HG02938 (cell line): ENCODE measurements around the gene ADAMTSL1.

Experiments used
- ATAC-seq: cut with Tn5 transposase; IDR thresholded peaks from one replicate; pipeline ENCODE4 v1.9.1; 2021; ENCODE audit warnings: mild to moderate bottlenecking, moderate library complexity; ENCODE audit not compliant: unreplicated experiment

Gene ADAMTSL1

DNA sequence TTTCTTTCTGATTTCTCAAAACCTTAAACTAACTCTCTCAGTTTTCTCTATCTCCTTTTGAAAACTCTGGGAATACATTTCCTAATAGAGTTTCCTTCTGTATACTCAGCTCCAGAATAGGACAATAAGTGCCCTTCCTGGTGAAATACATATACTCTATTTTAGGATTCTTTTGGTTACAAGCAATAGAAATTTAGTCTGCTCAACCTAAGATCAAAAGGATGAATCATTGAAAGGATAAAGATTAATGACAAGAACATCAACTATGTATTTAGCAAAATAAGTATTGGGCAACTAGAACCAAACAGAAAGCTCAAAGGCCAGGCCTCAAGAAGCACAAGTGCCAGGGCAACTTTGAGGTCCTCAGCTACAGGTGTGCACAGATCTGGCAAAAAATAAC lies 127.1 kb downstream of the ADAMTSL1 start:
- no peak for ATAC-seq

DNA sequence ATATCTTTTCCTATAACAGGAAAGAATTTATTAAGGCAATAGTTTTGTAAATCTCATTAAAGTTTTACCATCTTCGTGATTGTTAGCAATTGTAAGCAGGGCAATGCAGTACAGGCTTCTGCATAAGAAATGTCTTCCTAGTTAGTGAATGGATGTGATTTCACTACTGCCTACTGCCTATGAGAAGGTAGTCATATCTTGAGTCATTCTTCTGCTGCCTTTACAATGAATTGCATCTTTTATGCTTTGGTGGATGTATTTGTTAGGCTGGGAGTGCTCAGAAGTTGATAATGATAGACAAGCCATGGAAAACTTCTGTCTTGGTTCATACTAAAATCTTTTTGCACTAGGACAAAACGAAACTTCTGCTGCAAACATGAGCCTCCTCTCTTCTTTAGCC lies 128.0 kb downstream of the ADAMTSL1 start:
- no peak for ATAC-seq

DNA sequence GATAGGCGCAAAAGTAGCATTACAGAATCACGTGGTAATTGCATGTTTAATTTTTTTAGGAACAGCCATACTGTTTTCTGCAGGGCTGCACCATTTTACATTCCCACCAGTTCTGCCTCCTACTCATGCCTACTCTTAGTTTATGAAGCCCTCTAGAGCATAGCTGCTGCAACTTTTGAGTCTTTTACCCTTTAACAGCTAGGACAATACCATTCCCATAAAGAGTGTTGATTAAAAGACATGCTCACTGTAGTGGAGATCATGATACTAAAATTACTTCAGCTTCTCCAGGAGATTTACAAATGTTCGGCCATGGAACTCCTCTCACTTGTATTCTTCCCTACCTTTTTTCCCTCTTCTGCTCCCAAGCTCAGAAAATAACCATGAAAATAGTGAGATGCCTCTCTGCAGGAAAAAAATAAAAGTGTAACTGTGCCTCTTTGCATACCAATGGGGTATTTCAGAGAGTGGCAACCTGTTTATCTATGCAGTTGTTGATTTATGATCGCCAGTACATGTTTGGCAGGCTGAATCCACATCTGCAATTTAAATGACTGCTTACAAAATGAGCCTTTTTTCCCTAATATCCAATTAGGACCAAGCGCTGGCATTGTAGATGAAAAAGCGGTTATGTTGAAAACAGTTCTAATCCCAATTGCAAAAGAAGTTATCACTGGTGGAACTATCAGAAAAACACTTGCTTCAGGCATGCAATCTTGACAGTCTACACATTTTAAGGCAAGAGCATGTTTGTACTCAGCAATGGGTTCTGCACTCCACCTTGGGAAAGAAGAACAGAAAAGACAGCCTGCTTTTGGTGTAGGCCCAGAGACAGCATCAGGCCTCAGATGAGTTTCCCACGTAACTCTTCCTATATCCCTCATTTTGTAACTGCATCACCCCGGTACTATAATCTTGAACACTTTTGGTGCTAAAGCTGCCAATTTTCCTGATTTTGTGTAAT lies 131.1 kb downstream of the ADAMTSL1 start:
- no peak for ATAC-seq

DNA sequence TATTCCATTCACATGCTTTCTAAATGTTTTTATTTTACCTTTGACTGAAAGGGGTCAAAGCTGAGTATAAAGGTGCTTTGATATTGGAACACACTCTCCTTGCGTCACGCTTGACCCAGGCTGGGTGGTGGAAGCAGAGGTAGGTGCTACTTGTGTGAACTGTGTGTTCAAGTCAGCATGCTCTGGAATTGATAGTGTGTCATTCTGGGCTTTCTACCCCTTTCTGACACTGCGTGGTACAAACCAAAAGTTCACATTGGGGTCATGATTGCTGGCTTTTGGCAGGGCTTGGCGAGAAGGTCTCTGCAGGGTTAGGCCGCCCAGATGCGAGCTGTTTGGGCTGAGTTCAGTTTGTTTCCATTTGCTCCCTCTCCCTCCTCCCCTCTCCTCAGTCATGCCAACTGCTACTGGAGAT lies 131.8 kb downstream of the ADAMTSL1 start:
- no peak for ATAC-seq

DNA sequence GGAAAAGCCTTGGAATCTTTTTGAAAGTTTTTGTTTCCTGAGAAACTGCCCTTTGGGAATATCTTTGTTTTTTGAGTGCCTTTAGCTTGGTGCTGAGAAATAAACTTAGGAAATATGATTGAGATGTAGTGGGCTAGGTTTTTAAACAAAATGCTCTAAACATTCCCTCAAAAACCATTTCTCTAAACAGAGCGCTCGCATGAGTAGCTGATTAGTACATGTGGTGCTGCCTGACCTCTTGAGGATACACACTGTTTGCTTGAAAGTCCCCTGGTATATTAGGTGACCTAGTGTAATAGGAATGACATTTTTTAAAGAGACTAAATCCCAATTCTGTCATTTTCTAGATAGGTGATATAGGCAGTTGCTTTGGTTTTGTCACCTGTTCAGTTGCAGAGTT lies 132.3 kb downstream of the ADAMTSL1 start:
- ATAC-seq = no peak

DNA sequence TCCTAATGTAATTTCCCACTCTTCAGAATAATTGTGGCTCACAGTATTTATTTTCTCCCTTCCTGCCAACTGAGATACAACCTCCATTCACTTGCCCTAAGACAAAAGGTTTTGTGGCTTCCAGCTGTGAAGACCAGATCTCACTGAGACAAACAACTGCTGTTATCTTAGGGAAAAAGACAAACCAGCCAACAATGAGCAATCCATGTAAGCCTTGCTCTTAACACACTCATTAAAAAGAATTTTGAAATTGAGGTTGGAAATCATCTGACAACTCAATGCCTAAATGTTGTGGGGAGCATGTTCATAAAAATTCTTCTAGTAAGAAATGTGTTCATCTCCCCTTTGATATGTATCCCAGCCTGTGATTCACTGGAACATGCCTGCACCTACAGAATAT lies 132.9 kb downstream of the ADAMTSL1 start:
- ATAC-seq = no peak

DNA sequence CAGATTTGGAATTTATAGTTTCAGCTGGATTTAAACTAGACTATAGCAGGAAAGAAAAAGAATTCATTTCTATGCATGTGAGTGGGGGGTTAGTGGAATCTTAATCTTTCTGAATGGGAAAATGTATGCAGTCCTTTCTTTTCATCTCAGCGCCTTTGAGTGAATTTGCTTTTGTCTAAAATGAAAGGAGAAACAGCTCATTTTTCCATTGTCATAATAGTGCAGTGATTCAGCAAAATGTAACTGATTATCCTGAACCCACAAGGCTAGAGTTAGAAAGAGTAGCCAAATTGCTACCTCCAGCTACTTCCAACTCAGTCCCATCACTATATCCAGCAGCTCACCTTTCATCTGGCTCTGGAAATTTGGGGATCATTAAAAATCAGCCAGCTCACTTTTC lies 134.4 kb downstream of the ADAMTSL1 start:
- ATAC-seq = no peak

DNA sequence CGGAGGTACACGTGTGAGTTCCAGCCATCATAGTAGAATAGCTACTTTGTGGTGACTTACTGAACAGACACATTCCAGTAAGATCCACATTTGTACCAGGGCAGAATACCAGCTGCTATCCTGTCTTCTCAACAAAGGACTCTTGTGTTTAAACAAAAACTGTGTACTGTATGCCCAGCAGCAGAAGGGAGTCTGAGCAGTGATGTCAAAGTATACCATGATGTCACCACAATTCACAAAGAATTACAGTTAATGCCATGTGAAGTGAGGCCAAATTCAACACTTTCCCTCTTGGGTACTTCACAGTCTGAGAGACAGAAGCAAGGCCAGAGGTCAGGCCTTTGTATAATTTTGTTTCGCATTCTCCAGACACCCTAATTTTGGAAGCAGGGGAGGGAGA lies 137.0 kb downstream of the ADAMTSL1 start:
- ATAC-seq = no peak

DNA sequence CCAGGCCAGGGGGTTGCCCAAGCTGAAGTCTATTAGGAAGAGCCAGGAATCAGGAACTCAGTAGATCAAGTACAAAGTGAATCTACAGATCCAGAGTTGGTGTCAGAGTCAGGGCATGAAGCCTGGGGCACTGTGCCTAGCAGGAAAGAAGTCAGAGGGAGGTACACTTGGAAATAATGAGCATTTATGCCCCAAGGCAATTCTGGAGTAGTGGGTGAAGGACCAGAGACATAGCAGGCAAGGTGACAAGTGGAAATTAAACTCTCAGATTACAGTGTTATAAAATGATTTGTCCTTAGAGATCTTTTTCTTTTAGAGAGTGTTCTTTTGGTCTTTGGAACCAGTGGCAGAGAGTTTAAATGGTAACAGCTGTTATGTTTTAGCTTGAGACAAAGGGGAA lies 138.0 kb downstream of the ADAMTSL1 start:
- ATAC-seq = no peak

DNA sequence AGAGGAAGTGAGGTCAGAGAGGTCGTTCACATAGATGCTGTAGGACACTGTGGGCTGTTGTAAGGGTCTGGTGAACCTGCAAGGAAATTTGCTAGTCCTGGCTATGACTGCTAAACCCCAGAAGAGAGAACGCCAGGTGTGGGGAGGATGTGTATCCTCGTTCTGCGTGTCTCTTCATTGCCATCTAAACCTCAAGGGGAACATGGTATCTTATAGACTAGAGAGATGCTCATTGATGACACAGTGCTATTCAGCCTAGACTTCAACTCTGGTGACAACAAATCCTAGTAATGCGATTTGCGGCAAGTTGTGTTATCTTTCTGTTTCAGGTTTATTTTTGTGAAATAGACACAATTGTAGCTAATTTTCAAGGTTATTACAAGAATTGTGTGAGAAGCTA lies 140.2 kb downstream of the ADAMTSL1 start:
- no peak for ATAC-seq

DNA sequence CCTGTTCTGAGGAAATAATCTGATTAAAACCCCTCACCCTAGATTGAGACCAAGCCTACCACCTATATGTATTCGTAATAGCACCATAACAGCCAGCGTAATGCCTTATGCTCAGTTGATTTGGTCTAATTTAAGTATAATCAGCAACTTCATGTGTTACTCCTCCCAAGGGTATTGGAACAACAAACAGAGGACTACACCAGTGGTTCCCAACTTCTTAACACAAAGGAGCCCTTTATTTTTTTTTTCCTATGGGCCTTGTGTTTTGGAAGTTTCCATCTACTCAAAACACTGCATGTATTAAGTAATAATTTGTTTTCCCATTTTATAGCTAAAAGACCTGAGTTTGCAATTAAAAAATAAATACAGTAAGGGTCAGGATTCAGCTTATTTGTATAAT lies 140.7 kb downstream of the ADAMTSL1 start:
- no peak for ATAC-seq

DNA sequence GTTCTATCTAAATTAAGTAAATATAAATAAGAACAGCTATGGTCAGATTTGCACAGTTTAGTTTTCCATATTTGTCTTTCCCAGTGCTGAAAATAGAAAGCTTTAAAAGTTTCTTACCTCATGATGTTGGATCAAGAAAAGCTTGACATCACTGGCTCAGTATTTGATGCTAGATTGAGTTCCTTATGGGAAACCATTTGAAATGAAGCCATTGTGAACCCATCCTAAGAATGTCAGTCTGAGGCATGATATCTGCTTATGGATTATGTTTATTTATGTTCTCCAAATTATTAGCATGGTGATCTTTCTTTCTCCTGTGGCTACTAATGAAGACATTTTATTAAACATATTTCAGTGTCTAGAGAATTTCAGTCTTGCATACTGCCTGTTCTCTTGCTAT lies 143.0 kb downstream of the ADAMTSL1 start:
- no peak for ATAC-seq

DNA sequence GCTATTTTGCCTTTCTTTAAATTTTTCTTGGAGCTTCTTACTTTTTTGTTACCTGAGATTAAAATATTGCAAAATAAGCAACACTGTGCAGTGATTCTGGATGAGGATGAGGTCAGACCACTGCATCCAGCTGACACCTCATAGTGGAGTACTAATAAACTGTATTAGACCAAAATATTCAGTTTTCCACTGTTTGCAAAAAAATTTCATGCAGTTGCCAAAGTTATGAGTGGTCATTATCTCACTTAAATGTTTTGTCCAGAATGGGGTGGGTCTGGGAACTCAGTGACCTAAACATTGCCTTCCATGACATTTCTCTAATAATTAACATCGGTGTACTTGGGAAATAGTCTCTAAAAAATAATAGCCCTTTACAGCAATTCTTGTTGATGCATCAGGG lies 143.8 kb downstream of the ADAMTSL1 start:
- no peak for ATAC-seq

DNA sequence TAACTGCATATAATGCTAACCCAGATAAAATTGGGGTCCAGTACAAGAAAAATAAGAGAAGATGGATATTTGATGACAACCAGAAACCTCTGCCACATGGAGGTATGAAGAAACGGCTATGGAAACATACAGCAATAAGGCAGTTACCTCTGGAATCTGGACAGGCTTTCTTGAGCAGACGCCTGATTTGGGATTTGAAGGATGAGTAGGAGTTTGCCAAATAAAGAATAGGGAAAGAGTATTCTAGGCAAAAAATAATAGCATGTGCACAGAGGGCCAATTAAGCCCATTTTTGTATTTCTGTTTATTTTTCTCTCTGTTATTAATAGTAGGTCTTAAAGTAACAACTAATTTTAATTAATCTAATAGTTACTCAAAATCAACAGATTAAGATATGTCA lies 144.9 kb downstream of the ADAMTSL1 start:
- no peak for ATAC-seq

DNA sequence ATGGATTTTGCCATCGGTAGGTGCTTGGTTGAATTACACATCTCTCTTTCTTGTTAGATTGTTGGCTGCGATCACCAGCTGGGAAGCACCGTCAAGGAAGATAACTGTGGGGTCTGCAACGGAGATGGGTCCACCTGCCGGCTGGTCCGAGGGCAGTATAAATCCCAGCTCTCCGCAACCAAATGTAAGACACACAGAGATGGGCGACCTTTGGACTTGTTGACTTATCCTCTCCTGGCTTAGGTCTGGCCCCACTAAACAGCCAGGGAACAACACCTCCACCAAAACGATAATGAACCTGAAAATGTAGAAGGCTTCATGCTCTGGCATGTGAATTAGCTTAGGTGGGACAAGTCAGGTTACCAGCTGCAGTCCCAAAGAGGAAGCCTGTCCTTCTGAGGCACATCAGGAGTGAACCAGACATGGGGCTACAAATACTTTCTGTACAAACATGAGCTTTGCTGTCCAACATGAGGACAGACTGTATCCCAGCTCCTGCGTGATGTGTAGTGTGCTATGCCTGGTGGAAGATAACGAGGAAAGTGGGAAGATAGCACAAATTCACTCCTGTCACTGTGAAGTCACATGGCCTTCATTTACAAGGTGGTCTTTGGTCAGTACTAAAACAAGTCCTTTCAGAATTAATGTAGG lies 148.4 kb downstream of the ADAMTSL1 start:
- no peak for ATAC-seq

DNA sequence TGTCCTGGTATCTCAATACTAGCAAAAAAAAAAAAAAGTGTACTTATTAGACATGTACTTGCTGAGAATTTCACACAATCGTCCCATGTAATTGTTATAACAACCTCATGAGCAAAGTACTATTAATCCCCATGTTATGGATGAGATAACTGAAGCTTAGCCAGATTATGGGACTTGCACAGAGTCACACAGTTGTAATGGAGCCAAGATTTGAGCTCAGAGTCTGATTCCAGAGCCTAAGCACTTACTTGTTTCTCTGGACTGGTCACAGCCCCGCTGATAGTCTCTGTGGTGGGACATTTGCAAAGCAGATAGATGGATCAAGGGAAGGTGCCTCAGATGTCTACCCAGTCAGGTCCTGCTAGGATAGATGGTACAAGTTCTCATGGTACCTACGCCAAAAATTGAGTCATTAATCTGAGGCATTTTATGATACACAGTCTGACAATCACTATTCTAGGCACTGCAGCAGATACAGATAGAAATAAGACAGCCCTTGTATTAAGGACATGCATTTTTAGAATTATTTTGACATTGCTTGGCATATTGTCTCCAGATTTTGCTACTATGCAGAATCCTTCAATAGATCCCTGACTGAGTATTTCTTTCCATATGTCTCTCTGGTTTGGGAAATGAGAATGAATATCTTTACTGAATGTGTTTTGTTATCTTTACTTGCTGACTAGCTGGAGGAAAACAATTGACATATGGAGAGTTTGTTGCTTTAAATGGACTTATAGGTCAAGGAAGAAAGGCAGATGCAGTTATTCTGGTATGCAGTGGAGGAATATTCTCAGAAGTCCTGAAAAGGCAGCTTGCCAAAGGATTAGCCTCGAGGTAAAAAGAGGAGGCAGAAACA lies 149.5 kb downstream of the ADAMTSL1 start:
- ATAC-seq = no peak

DNA sequence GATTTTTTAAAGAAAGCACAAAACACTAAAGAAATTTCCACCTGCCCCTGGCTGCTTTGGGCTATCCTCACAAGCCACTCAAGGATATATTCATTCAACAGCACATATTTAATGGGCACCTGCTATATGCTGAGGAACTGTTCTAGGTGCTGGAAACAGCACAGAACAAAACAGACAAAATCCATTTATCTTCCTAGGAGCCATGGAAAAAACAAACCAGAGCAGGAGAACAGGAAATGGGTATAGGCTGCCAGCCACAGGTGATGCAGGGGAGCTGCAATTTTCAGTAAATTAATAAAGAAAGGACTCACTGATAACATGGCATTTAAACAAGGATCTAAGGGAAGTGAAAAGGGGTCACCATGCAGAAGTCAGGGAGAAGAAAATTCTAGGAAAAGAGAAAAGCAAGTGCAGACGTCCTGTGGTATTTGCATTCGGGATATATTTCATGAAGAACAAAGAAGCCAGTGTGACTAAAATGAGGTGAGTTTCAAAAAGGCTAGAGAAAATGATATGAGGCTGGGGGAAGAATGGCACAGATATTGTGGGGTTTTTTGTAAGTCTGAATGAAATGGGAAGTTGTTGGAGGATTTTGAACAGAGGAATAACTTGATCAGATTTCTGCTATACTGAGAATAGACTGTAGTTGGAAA lies 152.2 kb downstream of the ADAMTSL1 start:
- no peak for ATAC-seq

DNA sequence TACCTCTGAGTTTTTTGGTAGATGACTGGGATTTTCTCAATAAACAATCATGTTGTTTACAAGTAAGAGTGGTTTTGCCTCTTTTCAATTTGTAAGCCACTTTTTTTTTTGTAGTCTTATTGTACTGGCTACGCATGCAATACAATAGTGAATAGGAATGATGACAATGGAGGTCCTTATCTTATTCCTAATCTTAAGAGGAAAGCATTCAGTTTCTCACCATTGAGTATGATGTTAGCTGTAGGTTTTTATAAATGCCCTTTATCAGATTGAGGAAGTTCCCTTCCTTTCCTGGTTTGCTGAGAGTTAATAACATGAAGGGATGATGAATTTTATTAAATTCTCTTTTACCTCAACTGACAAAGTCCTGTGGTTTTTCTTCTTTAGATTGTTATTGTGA lies 155.2 kb downstream of the ADAMTSL1 start:
- ATAC-seq = no peak

DNA sequence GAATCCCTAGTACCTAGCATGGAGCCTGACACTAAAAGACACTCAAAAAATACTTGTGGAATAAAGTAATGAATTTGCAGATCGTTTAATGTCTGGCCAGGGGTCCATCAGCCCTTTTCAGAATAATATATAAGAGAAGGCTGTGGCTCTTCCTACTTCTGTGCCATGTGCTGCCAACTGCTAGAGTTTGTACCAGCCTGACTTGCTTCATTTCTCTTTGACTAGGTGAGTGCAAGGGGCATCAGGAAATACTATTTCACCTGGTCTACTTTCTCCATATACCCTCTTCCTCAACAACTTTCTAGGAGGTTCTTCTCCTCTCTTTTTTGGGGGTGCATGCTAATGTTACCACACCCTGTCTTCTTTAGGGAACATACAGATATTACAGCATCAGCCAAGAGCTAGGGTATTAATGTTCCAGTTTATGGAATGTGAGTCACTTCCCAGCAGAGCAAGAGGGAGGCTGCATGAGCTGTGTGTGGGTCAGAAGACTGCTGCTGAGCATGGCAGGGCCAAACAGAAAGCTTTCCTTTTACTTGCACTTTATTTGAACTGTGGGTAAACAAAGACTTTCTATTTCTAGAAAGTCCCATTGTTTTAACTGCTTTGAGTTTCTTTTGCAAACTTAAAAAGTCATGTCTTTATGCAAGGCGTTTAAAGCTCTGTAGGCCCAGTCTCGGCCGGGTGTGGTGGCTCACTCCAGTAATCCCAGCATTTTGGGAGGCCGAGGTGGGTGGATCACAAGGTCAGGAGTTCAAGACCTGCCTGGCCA lies 158.9 kb downstream of the ADAMTSL1 start:
- no peak for ATAC-seq

DNA sequence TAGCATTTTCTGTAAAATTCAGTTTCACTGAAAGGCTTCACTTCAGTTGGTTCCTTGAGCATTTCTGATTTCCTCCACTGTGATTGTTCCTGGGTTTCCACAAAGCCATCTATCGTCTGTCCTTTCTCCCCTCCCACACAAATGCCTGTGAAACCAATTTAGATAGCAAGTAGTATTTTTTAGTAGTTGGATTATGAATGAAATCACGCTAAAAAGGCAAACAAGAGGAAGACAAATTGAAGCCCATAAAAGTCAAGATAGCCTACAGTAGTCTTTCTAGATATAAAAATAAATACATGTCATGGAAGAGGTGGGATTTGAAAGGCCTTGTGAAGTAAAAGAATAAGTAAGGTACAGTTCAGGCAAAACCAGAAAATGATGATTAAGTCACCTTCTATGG lies 162.8 kb downstream of the ADAMTSL1 start:
- ATAC-seq = no peak
